ENCODE data around the gene CASKIN1.
A peak's percentile ranks its signal among the peaks of the same experiment; 100 is the strongest.

The CASKIN1 gene

DNA sequence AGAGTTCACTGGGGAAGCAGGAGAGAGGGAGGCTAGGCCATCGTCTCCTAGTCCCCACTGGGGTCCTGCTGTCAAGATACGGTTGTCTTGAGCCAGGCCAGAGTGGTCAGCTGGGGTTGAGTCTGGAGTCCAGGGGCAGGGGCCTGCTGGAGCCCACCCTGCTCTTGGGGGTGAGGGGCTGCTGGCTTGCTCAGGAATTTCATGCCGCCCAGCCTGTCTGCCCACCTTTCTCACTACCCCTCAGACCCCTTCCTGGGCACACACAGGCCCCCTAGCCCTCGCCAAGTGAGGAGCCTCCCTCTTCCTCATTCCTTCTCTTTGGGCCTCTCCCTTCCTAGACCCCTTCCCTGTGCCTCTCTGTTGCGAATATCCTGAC is 39.6 kb downstream of the CASKIN1 start:
- H3K9ac ChIP-seq (ENCODE audit: insufficient read length, low read depth) = peak overlapping the region; percentile 96
- H3K27me3 ChIP-seq (ENCODE audit: insufficient read depth, insufficient read length) = no peaks in the 10 kb centered on the region
- no peaks in the 10 kb centered on the region for H3K9me3 ChIP-seq (ENCODE audit: insufficient read depth, low read length)
- no peak for TF ChIP-seq SUZ12 (IDR thresholded peaks at IDR 0.05; ENCODE audit: extremely low read depth, insufficient read depth, insufficient read length)
- TF ChIP-seq ZNF274 (IDR thresholded peaks at IDR 0.05; ENCODE audit: low read depth, low read length) = no peak
- TF ChIP-seq YY1 (IDR thresholded peaks at IDR 0.05; ENCODE audit: insufficient read depth, insufficient read length) = no peak
- H3K4me1 ChIP-seq (ENCODE audit: insufficient read depth, insufficient read length) = peaks cover 55% of the 10 kb centered on the region
- DNase-seq (ENCODE audit: low read depth, low spot score) = no peak
- peak overlapping the region; percentile 99 for H3K4me3 ChIP-seq (ENCODE audit: insufficient read length, low read depth)
- peaks cover 64% of the 10 kb centered on the region for H3K36me3 ChIP-seq (ENCODE audit: insufficient read depth, insufficient read length, low read length)

- peaks cover 66% of the 10 kb centered on the region for H3K36me3 ChIP-seq (ENCODE audit: insufficient read depth, insufficient read length, low read length)
- H3K9ac ChIP-seq (ENCODE audit: insufficient read length, low read depth) = peak overlapping the region; percentile 96
- H3K4me3 ChIP-seq (ENCODE audit: insufficient read length, low read depth) = peak overlapping the region; percentile 99
- peaks cover 55% of the 10 kb centered on the region for H3K4me1 ChIP-seq (ENCODE audit: insufficient read depth, insufficient read length)
- no peaks in the 10 kb centered on the region for H3K27me3 ChIP-seq (ENCODE audit: insufficient read depth, insufficient read length)
- H3K9me3 ChIP-seq (ENCODE audit: insufficient read depth, low read length) = no peaks in the 10 kb centered on the region
- DNase-seq (ENCODE audit: low read depth, low spot score) = no peak
- TF ChIP-seq YY1 (IDR thresholded peaks at IDR 0.05; ENCODE audit: insufficient read depth, insufficient read length) = no peak
- no peak for TF ChIP-seq SUZ12 (IDR thresholded peaks at IDR 0.05; ENCODE audit: extremely low read depth, insufficient read depth, insufficient read length)
Measured at GRCh38 chr16:2155977-2156848, 40.2 kb downstream of the CASKIN1 start.

DNA sequence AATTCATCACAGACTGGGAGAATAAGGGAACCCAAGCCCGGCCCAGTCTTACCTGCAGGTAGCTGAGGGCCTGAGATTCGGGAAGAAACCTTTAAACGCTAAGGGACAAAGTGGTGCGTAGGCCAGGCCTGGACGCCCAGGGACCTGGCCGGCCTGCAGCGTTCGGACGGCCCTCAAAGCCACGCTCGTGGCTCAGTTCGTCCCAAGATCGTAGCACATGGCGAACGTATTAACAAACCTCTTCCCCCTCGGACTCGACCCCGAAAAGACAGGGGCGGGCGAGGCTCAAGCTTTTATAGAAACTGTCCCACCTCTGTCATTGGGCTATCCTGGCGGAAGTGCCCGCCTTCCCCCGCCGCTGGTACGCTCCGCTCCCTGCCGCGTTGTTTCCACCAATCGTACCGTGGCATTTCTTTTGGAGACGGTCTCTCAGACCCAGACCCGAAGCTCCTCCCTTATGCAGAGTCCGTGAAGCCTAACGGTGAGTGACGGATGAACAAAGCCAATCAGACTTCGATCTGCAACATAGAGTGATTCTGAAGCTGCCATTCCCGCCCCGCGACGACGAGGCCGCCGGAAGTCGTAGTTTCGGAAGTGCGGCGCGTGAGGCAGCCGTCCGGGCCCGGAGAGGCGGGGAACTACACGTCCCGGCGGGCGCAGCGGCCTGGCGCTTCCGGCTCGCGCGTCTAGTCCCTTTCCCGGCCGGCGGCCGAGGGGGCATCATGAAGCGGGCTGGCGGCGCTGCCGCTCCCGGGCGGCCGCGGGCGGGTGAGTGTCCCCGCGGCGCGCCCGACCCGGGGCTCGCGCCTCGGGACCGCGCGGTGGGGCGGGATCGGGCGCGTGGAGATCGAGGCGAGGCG is 41.1 kb downstream of the CASKIN1 start, which contains the start of gene TRAF7:
Gene TRAF7 (plus strand): TSS at position 692 of the 860 bp plus-strand sequence. CDS start 8,139 bp downstream, outside the sequence.
- no peak for TF ChIP-seq ZNF274 (IDR thresholded peaks at IDR 0.05; ENCODE audit: low read depth, low read length)
- no peak for TF ChIP-seq YY1 (IDR thresholded peaks at IDR 0.05; ENCODE audit: insufficient read depth, insufficient read length)
- TF ChIP-seq SUZ12 (IDR thresholded peaks at IDR 0.05; ENCODE audit: extremely low read depth, insufficient read depth, insufficient read length) = no peak
- H3K9me3 ChIP-seq (ENCODE audit: insufficient read depth, low read length) = no peaks in the 10 kb centered on the region
- H3K4me1 ChIP-seq (ENCODE audit: insufficient read depth, insufficient read length) = peaks cover 52% of the 10 kb centered on the region
- peak; percentile 100 for DNase-seq (ENCODE audit: low read depth, low spot score)
- peak within 1 kb of the TSS; percentile 100 for H3K9ac ChIP-seq (ENCODE audit: insufficient read length, low read depth)
- peak within 1 kb of the TSS; percentile 100 for H3K4me3 ChIP-seq (ENCODE audit: insufficient read length, low read depth)
- H3K36me3 ChIP-seq (ENCODE audit: insufficient read depth, insufficient read length, low read length) = peaks cover 64% of the 10 kb centered on the region
- no peaks in the 10 kb centered on the region for H3K27me3 ChIP-seq (ENCODE audit: insufficient read depth, insufficient read length)

GRCh38 chr16:2154533-2155090 is 41.8 kb downstream of the CASKIN1 start:
- Histone ChIP-seq H3K4me1 (ENCODE audit: insufficient read depth, insufficient read length) (peaks cover 54% of the 10 kb centered on the region), H3K27me3 (ENCODE audit: insufficient read depth, insufficient read length) (no peaks in the 10 kb centered on the region), H3K4me3 (ENCODE audit: insufficient read length, low read depth) (peak overlapping the region; percentile 100), H3K36me3 (ENCODE audit: insufficient read depth, insufficient read length, low read length) (peaks cover 64% of the 10 kb centered on the region), H3K9ac (ENCODE audit: insufficient read length, low read depth) (peak overlapping the region; percentile 100), H3K9me3 (ENCODE audit: insufficient read depth, low read length) (no peaks in the 10 kb centered on the region)
- DNase-seq (ENCODE audit: low read depth, low spot score) = no peak
- no peak for TF ChIP-seq SUZ12 (IDR thresholded peaks at IDR 0.05; ENCODE audit: extremely low read depth, insufficient read depth, insufficient read length)
- TF ChIP-seq YY1 (IDR thresholded peaks at IDR 0.05; ENCODE audit: insufficient read depth, insufficient read length) = no peak

- Histone ChIP-seq H3K4me3 (ENCODE audit: insufficient read length, low read depth) (peak overlapping the region; percentile 100), H3K9me3 (ENCODE audit: insufficient read depth, low read length) (no peaks in the 10 kb centered on the region), H3K36me3 (ENCODE audit: insufficient read depth, insufficient read length, low read length) (peaks cover 53% of the 10 kb centered on the region), H3K27me3 (ENCODE audit: insufficient read depth, insufficient read length) (no peaks in the 10 kb centered on the region), H3K9ac (ENCODE audit: insufficient read length, low read depth) (peak overlapping the region; percentile 100), H3K4me1 (ENCODE audit: insufficient read depth, insufficient read length) (peaks cover 43% of the 10 kb centered on the region)
- TF ChIP-seq ZNF274 (IDR thresholded peaks at IDR 0.05; ENCODE audit: low read depth, low read length) (no peak), SUZ12 (IDR thresholded peaks at IDR 0.05; ENCODE audit: extremely low read depth, insufficient read depth, insufficient read length) (no peak), YY1 (IDR thresholded peaks at IDR 0.05; ENCODE audit: insufficient read depth, insufficient read length) (no peak)
- no peak for DNase-seq (ENCODE audit: low read depth, low spot score)
Measured at GRCh38 chr16:2152695-2153506, 43.5 kb downstream of the CASKIN1 start.

GRCh38 chr16:2151188-2152091 is 45.0 kb downstream of the CASKIN1 start:
- peaks cover 41% of the 10 kb centered on the region for H3K4me1 ChIP-seq (ENCODE audit: insufficient read depth, insufficient read length)
- H3K9ac ChIP-seq (ENCODE audit: insufficient read length, low read depth) = peak overlapping the region; percentile 62
- no peaks in the 10 kb centered on the region for H3K9me3 ChIP-seq (ENCODE audit: insufficient read depth, low read length)
- H3K36me3 ChIP-seq (ENCODE audit: insufficient read depth, insufficient read length, low read length) = peaks cover 40% of the 10 kb centered on the region
- H3K27me3 ChIP-seq (ENCODE audit: insufficient read depth, insufficient read length) = no peaks in the 10 kb centered on the region
- no peak for TF ChIP-seq SUZ12 (IDR thresholded peaks at IDR 0.05; ENCODE audit: extremely low read depth, insufficient read depth, insufficient read length)
- TF ChIP-seq ZNF274 (IDR thresholded peaks at IDR 0.05; ENCODE audit: low read depth, low read length) = no peak
- no peak for TF ChIP-seq YY1 (IDR thresholded peaks at IDR 0.05; ENCODE audit: insufficient read depth, insufficient read length)
- no peak for DNase-seq (ENCODE audit: low read depth, low spot score)
- H3K4me3 ChIP-seq (ENCODE audit: insufficient read length, low read depth) = peak overlapping the region; percentile 1

Data from NT2/D1 (cell line).